ENCODE data around the gene RALBP1.

- TF ChIP-seq CTCF (optimal IDR thresholded peaks at IDR 0.05 in 1 of 3, IDR thresholded peaks at IDR 0.05 in 1 of 3, conservative IDR thresholded peaks at IDR 0.05 in 1 of 3; ENCODE audit: extremely low read depth in 1 of 3, insufficient read depth in 2 of 3, low read length in 3 of 3) (no peak), EZH2 (IDR thresholded peaks at IDR 0.05; ENCODE audit: low read length) (no peak)
These were observed 40.3 kb upstream of the RALBP1 start for GRCh38 chr18:9435041-9435440.
